ENCODE results near the gene PADI2.

Gene PADI2

GRCh38 chr1:17030206-17030605, 89.0 kb downstream of the PADI2 start:
- no peak for DNase-seq (ENCODE audit: low read depth, low spot score)
- H3K27ac ChIP-seq, result no peak overlapping the region

DNA sequence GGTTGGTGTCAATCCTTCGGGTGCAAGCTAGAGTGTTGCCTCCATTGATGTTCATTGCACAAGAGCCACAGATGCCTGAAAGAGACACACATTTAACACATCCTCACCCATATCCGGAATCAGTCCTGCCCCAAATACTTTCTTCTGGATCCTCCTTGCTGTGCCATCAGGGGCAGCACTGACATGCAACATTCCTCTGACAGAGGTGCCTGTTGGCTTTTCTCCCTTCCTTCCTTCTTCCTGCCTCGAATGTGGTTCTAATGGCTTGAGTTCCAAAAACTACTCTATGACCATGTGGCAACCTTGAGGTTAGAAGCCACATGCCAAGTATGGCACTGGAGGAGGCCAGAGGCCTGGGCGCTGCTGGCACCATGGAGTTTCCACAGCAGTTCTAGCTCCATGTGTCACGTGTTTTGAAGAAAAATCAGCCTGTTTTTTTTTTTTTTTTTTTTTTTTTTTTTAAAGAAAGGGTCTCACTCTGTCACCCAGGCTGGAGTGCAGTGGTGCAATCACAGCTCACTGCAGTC, 90.5 kb downstream of the PADI2 start:
- peak overlapping the region; percentile 53 for H3K27ac ChIP-seq
- DNase-seq (ENCODE audit: low read depth, low spot score), result no peak

- peak overlapping the region; percentile 53 for H3K27ac ChIP-seq
- DNase-seq (ENCODE audit: low read depth, low spot score), result no peak
These were observed 91.4 kb downstream of the PADI2 start for GRCh38 chr1:17027900-17028299.

GRCh38 chr1:17027403-17027802, 91.8 kb downstream of the PADI2 start:
- no peak for DNase-seq (ENCODE audit: low read depth, low spot score)
- H3K27ac ChIP-seq, result peak overlapping the region; percentile 53

DNA sequence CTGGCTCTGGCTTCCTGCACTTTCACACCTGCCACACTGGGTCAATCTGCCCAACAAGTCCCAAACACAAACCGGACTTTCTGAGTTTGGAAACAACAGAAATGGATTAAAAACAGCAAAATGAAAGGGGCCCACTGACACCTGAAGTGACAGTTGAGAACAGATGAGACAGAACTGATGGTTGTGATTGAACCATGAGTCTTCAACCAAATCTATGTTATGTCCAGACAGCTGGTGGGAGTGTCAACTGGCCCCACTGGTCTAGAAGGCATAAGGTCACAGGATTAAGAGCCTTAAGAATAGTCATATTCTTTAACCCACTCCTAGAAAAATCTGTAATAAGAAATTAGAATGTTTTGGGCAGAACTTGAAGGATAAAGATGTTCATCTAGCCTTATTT, 94.5 kb downstream of the PADI2 start:
- DNase-seq (ENCODE audit: low read depth, low spot score), result no peak
- H3K27ac ChIP-seq, result no peak overlapping the region

- H3K27ac ChIP-seq, result no peak overlapping the region
- no peak for DNase-seq (ENCODE audit: low read depth, low spot score)
These were observed 95.7 kb downstream of the PADI2 start for GRCh38 chr1:17023573-17023972.

DNA sequence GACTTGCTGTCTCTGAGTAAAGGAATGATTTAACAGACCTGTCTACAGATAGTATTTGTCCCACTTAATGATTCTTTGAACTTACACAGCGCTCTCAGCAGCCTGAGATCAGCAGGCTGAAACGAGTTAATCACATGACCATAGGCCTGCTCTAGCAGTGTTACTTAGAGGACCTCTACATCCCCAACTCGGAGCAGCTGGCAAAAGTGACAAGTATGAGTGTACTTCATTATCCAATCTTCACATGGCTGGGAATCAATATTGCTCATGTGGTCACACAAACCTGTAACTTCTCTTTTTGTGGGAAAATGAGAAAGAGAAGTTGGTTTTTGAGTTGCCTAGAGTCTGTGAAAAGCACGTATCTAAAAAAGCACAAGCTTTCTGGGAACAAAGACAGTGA, 96.1 kb downstream of the PADI2 start:
- H3K27ac ChIP-seq, result no peak overlapping the region
- DNase-seq (ENCODE audit: low read depth, low spot score), result no peak

GRCh38 chr1:17021896-17022295, 97.4 kb downstream of the PADI2 start:
- H3K27ac ChIP-seq, result no peak overlapping the region
- DNase-seq (ENCODE audit: low read depth, low spot score), result no peak

DNA sequence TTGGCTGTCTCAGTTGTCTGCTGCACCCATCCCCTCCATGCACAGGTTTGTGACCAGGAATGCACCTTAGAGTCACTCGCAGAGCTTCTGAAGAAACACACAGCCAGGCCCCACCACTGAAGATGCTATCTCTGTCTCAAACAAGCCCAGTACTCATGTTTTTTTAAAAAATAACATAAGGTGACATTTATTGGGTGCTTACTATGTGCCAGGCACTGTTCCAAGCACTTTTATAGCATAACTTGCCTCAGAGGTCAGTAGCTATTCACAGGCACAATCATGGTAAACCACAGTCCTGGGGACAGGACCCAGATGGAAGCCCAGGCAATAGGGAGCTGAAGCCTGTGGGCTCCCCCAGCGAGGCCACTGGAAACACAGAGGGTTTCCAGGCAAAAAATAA, 98.7 kb downstream of the PADI2 start:
- no peak overlapping the region for H3K27ac ChIP-seq
- no peak for DNase-seq (ENCODE audit: low read depth, low spot score)

DNA sequence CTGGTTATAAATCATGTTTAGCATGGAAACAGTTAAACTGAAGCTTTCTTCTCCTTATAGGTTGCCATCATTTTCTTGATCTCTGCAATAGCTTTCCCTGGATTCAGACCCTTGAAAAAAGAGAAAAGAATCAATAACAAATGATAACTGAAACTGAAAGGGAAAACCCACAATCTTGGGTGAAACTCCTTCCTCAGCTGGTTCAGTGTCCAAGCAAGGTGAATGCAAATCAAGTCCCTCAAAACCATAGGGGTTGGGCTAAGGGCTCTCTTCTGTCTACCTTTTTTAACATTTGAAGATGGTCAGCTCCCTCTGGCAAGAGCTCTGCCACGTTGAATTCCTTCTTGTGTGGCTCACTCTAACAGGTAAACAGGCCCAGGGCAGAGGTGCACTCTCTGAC, 100.4 kb downstream of the PADI2 start:
- no peak for DNase-seq (ENCODE audit: low read depth, low spot score)
- H3K27ac ChIP-seq, result no peak overlapping the region

DNA sequence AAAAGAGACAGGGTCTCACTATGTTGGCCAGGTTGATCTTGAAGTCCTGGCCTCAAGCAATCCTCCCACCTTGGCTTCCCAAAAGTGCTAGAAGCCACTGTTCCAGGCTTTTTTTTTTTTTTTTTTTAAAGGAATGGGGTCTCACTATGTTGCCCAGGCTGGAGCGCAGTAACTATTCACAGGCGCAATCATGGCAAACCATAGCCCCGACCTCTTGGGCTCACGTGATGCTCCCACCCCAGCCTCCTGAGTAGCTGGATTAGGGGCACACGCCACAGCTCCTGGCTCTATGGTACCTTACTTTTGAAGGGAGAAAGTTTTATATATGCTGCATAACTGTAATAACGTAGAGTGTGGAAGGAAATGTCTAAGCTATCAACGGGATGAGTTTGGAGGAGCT, 101.8 kb downstream of the PADI2 start:
- no peak for DNase-seq (ENCODE audit: low read depth, low spot score)
- no peak overlapping the region for H3K27ac ChIP-seq
